Endothelial cell of umbilical vein (primary cell): ENCODE results near the gene KRTAP13-3. TPM values are rescaled to one million over a fixed set of nuclear protein-coding genes. Genes with fewer than 3 reads are reported as not detected.

Experiments used
- BruUV-seq: library from RNA; stranded (reverse); fragments of 400-500 nt; replicated peaks from 2 replicates; lab custom pipeline; 2021; lab: Mats Ljungman, UMichigan
- CTCF ChIA-PET: fragments of 300-600, 350-600 bp; sonication (Branson Sonifier 250); formaldehyde crosslinking; loops from one replicate; lab custom pipeline; 2021; ENCODE audit warnings: antibody characterized with exemption, inconsistent platforms; lab: Charles Lee
- POLR2A ChIA-PET: fragments of 300-600, 350-600 bp; sonication (Branson Sonifier 250); formaldehyde crosslinking; loops from one replicate; lab custom pipeline; 2021; ENCODE audit warnings: antibody characterized with exemption, inconsistent platforms; lab: Charles Lee
- DNase-seq: peaks from one replicate; pipeline ENCODE4 v3.0.0-alpha.2; 2011; ENCODE audit warnings: low read depth, low spot score
- FAIRE-seq: peaks from 2 replicates; lab custom pipeline; 2011; peaks lifted over from hg19 to GRCh38; lab: Jason Lieb, UNC
- H2AFZ ChIP-seq: 2 replicates; pipeline ENCODE4 v1.6.0; 2012; ENCODE audit warnings: low read depth, low read length, control low read depth, inconsistent platforms
- H3K27ac ChIP-seq: 2 replicates; pipeline ENCODE4 v1.5.1; 2011; ENCODE audit warnings: low read depth, mild to moderate bottlenecking, control low read depth, low read length, moderate library complexity; ENCODE audit not compliant: insufficient read depth
- H3K27me3 ChIP-seq, 2 experiments: 2 replicates each; pipeline versions ENCODE4 v1.6.0 to v1.6.1; 2011; ENCODE audit warnings: low read length in 2 of 2, mixed read lengths in 1 of 2; ENCODE audit not compliant: control insufficient read depth in 2 of 2, insufficient read depth in 2 of 2
- H3K36me3 ChIP-seq, 2 experiments: 2 replicates in 1 of 2; 3 replicates in 1 of 2; pipeline ENCODE4 v1.5.1; 2011; ENCODE audit warnings: low read length in 2 of 2, mild to moderate bottlenecking in 1 of 2, moderate library complexity in 1 of 2; ENCODE audit not compliant: control insufficient read depth in 2 of 2, insufficient read depth in 2 of 2; ENCODE audit errors: extremely low read depth in 1 of 2
- H3K4me1 ChIP-seq: 3 replicates; pipeline ENCODE4 v1.5.1; 2011; ENCODE audit warnings: mild to moderate bottlenecking, low read length; ENCODE audit not compliant: control insufficient read depth, insufficient read depth; ENCODE audit errors: extremely low read depth
- H3K4me2 ChIP-seq: 2 replicates; pipeline ENCODE4 v1.6.1; 2011; ENCODE audit warnings: low read length, control low read depth, mixed read lengths; ENCODE audit not compliant: insufficient read depth
- H3K4me3 ChIP-seq, 3 experiments: fragments of 200-600 bp in 1 of 3; sonication (generic), shearing (Covaris generic) in 1 of 3; replicated peaks in 1 of 3; 2 replicates each; pipeline ENCODE4 v1.5.1; 2011 to 2016; ENCODE audit warnings: control low read depth in 3 of 3, low read length in 3 of 3, mild to moderate bottlenecking in 2 of 3, inconsistent platforms in 1 of 3, low read depth in 1 of 3, moderate library complexity in 1 of 3; ENCODE audit not compliant: insufficient read depth in 1 of 3
- H3K79me2 ChIP-seq: 2 replicates; pipeline ENCODE4 v1.6.0; 2012; ENCODE audit warnings: low read length, inconsistent platforms; ENCODE audit not compliant: control insufficient read depth, insufficient read depth
- H3K9ac ChIP-seq: replicated peaks from 2 replicates; pipeline ENCODE3; 2011; ENCODE audit warnings: low read length, control low read depth; ENCODE audit not compliant: insufficient read depth; ENCODE audit errors: extremely low read depth
- H3K9me1 ChIP-seq: replicated peaks from 3 replicates; pipeline ENCODE4 v1.6.0; 2011; ENCODE audit warnings: mild to moderate bottlenecking, low read length; ENCODE audit not compliant: control insufficient read depth, insufficient read depth; ENCODE audit errors: extremely low read depth
- H3K9me3 ChIP-seq: replicated peaks from 2 replicates; pipeline ENCODE4 v1.5.1; 2012; ENCODE audit warnings: low read length, inconsistent platforms; ENCODE audit not compliant: control insufficient read depth, insufficient read depth
- H4K20me1 ChIP-seq: replicated peaks from 2 replicates; pipeline ENCODE3; 2011; ENCODE audit warnings: mild to moderate bottlenecking, low read length; ENCODE audit not compliant: control insufficient read depth, insufficient read depth; ENCODE audit errors: extremely low read depth
- FOS ChIP-seq: IDR thresholded peaks from 2 replicates; pipeline ENCODE4 v1.6.1; 2011; ENCODE audit warnings: mild to moderate bottlenecking, low read length, moderate library complexity, borderline replicate concordance; ENCODE audit not compliant: insufficient read depth
- GATA2 ChIP-seq: IDR thresholded peaks from 2 replicates; pipeline ENCODE4 v1.7.0; 2011; ENCODE audit warnings: low read depth, mild to moderate bottlenecking, moderate library complexity, mixed read lengths, low read length; ENCODE audit not compliant: insufficient read length, insufficient read depth
- MYC ChIP-seq: IDR thresholded peaks from one replicate; pipeline ENCODE4 v1.6.1; 2011; ENCODE audit warnings: mild to moderate bottlenecking, low read depth, low read length
- POLR2AphosphoS5 ChIP-seq: IDR thresholded peaks from 2 replicates; pipeline ENCODE4 v1.6.1; 2012; ENCODE audit warnings: low read depth, mild to moderate bottlenecking, control low read depth, low read length, moderate library complexity; ENCODE audit not compliant: insufficient read depth
- dilution Hi-C: fragments of 300-500 bp; cut with MboI; formaldehyde crosslinking; loops from one replicate; pipeline ENCODE4 v1.15.0; 2019; ENCODE audit warnings: low sequenced_read_pairs; ENCODE audit not compliant: extremely low pct_ligation_motif_present
- intact Hi-C: fragments of 100-400 bp; cut with micrococcal nuclease; formaldehyde crosslinking; loops from one replicate; pipeline ENCODE4 v1.10.0; 2022
- polyA plus RNA-seq, 4 experiments: library from polyadenylated mRNA; depleted of rRNA in 3 of 4; stranded (reverse) in 3 of 4; unstranded in 1 of 4; fragments of >200 nt; gene quantifications; 2 replicates each; pipeline versions ENCODE4 v1.2.1 to v1.2.3, GENCODE V29; 2011 to 2012; ENCODE audit warnings: missing spikeins in 1 of 4
- total RNA-seq: library from RNA; stranded (reverse); gene quantifications from 2 replicates; pipeline ENCODE4 v1.2.3, GENCODE V29; 2021
- TF ChIP-seq, protein P1 (sequence below), 2 donors: IDR thresholded peaks; 1 replicate in 1 of 2; 2 replicates in 1 of 2; pipeline ENCODE4 v1.5.1; 2011; ENCODE audit warnings: low read length in 2 of 2, mild to moderate bottlenecking in 2 of 2, moderate library complexity in 2 of 2, control low read depth in 1 of 2, inconsistent platforms in 1 of 2, low read depth in 1 of 2; ENCODE audit not compliant: insufficient read depth in 1 of 2; ENCODE audit errors: extremely low read depth in 1 of 2
- TF ChIP-seq, protein P2 (sequence below): IDR thresholded peaks from 2 replicates; pipeline ENCODE4 v1.6.1; 2011; ENCODE audit not compliant: insufficient read depth, insufficient read length

The KRTAP13-3 gene
- total and polyA plus RNA-seq, 2 donors (not counting 3 experiments of a cell fraction or from before 2014, with no cell fraction given), result not detected

DNA sequence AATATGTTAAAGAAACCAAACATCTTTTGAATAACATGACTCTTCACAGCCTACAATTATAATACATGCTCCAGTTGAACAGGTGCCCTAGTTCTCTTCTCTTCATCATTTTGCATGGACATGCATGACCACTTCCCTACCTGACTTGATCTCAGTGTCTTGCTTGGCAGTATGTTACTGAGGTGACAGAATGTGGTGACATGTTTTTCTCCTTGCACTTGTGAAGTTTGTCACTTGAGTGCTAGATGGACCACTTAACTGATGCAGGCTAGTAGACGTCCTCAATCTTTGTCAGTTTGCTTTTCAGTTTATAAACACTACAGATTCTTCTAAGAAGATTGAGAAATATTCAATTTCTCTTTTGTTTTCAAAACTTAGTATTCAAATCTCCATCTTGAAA lies 43.5 kb downstream of the KRTAP13-3 start:
- H4K20me1 ChIP-seq, result no peaks in the 10 kb centered on the region
- H3K9me1 ChIP-seq, result no peaks in the 10 kb centered on the region
- dilution Hi-C loops, result no loop called here
- H3K4me2 ChIP-seq, result no peak overlapping the region
- TF ChIP-seq, protein P1, sequence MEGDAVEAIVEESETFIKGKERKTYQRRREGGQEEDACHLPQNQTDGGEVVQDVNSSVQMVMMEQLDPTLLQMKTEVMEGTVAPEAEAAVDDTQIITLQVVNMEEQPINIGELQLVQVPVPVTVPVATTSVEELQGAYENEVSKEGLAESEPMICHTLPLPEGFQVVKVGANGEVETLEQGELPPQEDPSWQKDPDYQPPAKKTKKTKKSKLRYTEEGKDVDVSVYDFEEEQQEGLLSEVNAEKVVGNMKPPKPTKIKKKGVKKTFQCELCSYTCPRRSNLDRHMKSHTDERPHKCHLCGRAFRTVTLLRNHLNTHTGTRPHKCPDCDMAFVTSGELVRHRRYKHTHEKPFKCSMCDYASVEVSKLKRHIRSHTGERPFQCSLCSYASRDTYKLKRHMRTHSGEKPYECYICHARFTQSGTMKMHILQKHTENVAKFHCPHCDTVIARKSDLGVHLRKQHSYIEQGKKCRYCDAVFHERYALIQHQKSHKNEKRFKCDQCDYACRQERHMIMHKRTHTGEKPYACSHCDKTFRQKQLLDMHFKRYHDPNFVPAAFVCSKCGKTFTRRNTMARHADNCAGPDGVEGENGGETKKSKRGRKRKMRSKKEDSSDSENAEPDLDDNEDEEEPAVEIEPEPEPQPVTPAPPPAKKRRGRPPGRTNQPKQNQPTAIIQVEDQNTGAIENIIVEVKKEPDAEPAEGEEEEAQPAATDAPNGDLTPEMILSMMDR (IDR thresholded peaks at IDR 0.05; ENCODE audit: extremely low read depth in 1 of 2, insufficient read depth in 1 of 2, low read depth in 1 of 2, low read length in 2 of 2), result no peak
- TF ChIP-seq FOS (no peak), POLR2AphosphoS5 (no peak), GATA2 (no peak), MYC (no peak)
- TF ChIP-seq, protein P2, sequence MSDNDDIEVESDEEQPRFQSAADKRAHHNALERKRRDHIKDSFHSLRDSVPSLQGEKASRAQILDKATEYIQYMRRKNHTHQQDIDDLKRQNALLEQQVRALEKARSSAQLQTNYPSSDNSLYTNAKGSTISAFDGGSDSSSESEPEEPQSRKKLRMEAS, result no peak
- ChIA-PET CTCF (no interaction called here), POLR2A (no interaction called here)
- no peak overlapping the region for H3K9ac ChIP-seq
- H3K79me2 ChIP-seq, result no peaks in the 10 kb centered on the region
- H3K4me3 ChIP-seq, result no peak overlapping the region
- intact Hi-C loops, result no loop called here
- no peaks in the 10 kb centered on the region for H3K4me1 ChIP-seq
- H3K27ac ChIP-seq, result no peak overlapping the region
- H3K27me3 ChIP-seq, result no peaks in the 10 kb centered on the region
- DNase-seq (no peak), FAIRE-seq (no peak)
- H3K36me3 ChIP-seq, result no peaks in the 10 kb centered on the region
- H2AFZ ChIP-seq, result no peak overlapping the region
- no TSS peak for BruUV-seq
- H3K9me3 ChIP-seq, result peaks cover 2% of the 10 kb centered on the region

Other genes with a start within 250 kb of the KRTAP13-3 start
- gene CLDN8, start 209.8 kb downstream of the KRTAP13-3 start, total RNA-seq, result not detected in 2 replicates
- not detected in 2 replicates for gene CLDN8, start 209.8 kb downstream of the KRTAP13-3 start, polyA plus RNA-seq
- gene KRTAP24-1, start 143.0 kb downstream of the KRTAP13-3 start, total RNA-seq, result not detected in 2 replicates
- gene KRTAP24-1, start 143.0 kb downstream of the KRTAP13-3 start, polyA plus RNA-seq, result not detected in 2 replicates
- not detected in 2 replicates for gene KRTAP25-1, start 136.4 kb downstream of the KRTAP13-3 start, total RNA-seq
- gene KRTAP25-1, start 136.4 kb downstream of the KRTAP13-3 start, polyA plus RNA-seq, result not detected in 2 replicates
- not detected in 2 replicates for gene KRTAP26-1, start 105.6 kb downstream of the KRTAP13-3 start, total RNA-seq
- not detected in 2 replicates for gene KRTAP26-1, start 105.6 kb downstream of the KRTAP13-3 start, polyA plus RNA-seq
- not detected in 2 replicates for gene KRTAP27-1, start 88.2 kb downstream of the KRTAP13-3 start, total RNA-seq
- not detected in 2 replicates for gene KRTAP27-1, start 88.2 kb downstream of the KRTAP13-3 start, polyA plus RNA-seq
- gene KRTAP23-1, start 77.3 kb downstream of the KRTAP13-3 start, total RNA-seq, result not detected in 2 replicates
- gene KRTAP23-1, start 77.3 kb downstream of the KRTAP13-3 start, polyA plus RNA-seq, result not detected in 2 replicates
- gene KRTAP13-2, start 53.7 kb downstream of the KRTAP13-3 start, total RNA-seq, result not detected in 2 replicates
- not detected in 2 replicates for gene KRTAP13-2, start 53.7 kb downstream of the KRTAP13-3 start, polyA plus RNA-seq
- gene KRTAP13-1, start 29.9 kb downstream of the KRTAP13-3 start, total RNA-seq, result not detected in 2 replicates
- not detected in 2 replicates for gene KRTAP13-1, start 29.9 kb downstream of the KRTAP13-3 start, polyA plus RNA-seq
- not detected in 2 replicates for gene KRTAP13-4, start 4.3 kb upstream of the KRTAP13-3 start, total RNA-seq
- gene KRTAP13-4, start 4.3 kb upstream of the KRTAP13-3 start, polyA plus RNA-seq, result not detected in 2 replicates
- gene KRTAP15-1, start 14.3 kb upstream of the KRTAP13-3 start, total RNA-seq, result not detected in 2 replicates
- not detected in 2 replicates for gene KRTAP15-1, start 14.3 kb upstream of the KRTAP13-3 start, polyA plus RNA-seq
- gene KRTAP19-1, start 54.4 kb upstream of the KRTAP13-3 start, total RNA-seq, result not detected in 2 replicates
- gene KRTAP19-1, start 54.4 kb upstream of the KRTAP13-3 start, polyA plus RNA-seq, result not detected in 2 replicates
- not detected in 2 replicates for gene KRTAP19-2, start 61.5 kb upstream of the KRTAP13-3 start, total RNA-seq
- gene KRTAP19-2, start 61.5 kb upstream of the KRTAP13-3 start, polyA plus RNA-seq, result not detected in 2 replicates
- gene KRTAP19-3, start 66.1 kb upstream of the KRTAP13-3 start, total RNA-seq, result not detected in 2 replicates
- not detected in 2 replicates for gene KRTAP19-3, start 66.1 kb upstream of the KRTAP13-3 start, polyA plus RNA-seq
- not detected in 2 replicates for gene KRTAP19-4, start 71.2 kb upstream of the KRTAP13-3 start, total RNA-seq
- gene KRTAP19-4, start 71.2 kb upstream of the KRTAP13-3 start, polyA plus RNA-seq, result not detected in 2 replicates
- not detected in 2 replicates for gene KRTAP19-5, start 76.2 kb upstream of the KRTAP13-3 start, total RNA-seq
- gene KRTAP19-5, start 76.2 kb upstream of the KRTAP13-3 start, polyA plus RNA-seq, result not detected in 2 replicates
- gene KRTAP19-6, start 115.9 kb upstream of the KRTAP13-3 start, total RNA-seq, result not detected in 2 replicates
- not detected in 2 replicates for gene KRTAP19-6, start 115.9 kb upstream of the KRTAP13-3 start, polyA plus RNA-seq
- not detected in 2 replicates for gene KRTAP19-7, start 135.4 kb upstream of the KRTAP13-3 start, total RNA-seq
- gene KRTAP19-7, start 135.4 kb upstream of the KRTAP13-3 start, polyA plus RNA-seq, result not detected in 2 replicates
- not detected in 2 replicates for gene KRTAP22-2, start 164.5 kb upstream of the KRTAP13-3 start, total RNA-seq
- not detected in 2 replicates for gene KRTAP22-2, start 164.5 kb upstream of the KRTAP13-3 start, polyA plus RNA-seq
- not detected in 2 replicates for gene KRTAP6-3, start 166.5 kb upstream of the KRTAP13-3 start, total RNA-seq
- not detected in 2 replicates for gene KRTAP6-3, start 166.5 kb upstream of the KRTAP13-3 start, polyA plus RNA-seq
- not detected in 2 replicates for gene KRTAP6-2, start 173.0 kb upstream of the KRTAP13-3 start, total RNA-seq
- not detected in 2 replicates for gene KRTAP6-2, start 173.0 kb upstream of the KRTAP13-3 start, polyA plus RNA-seq
- not detected in 2 replicates for gene KRTAP22-1, start 175.2 kb upstream of the KRTAP13-3 start, total RNA-seq
- gene KRTAP22-1, start 175.2 kb upstream of the KRTAP13-3 start, polyA plus RNA-seq, result not detected in 2 replicates
- gene KRTAP6-1, start 188.0 kb upstream of the KRTAP13-3 start, total RNA-seq, result not detected in 2 replicates
- gene KRTAP6-1, start 188.0 kb upstream of the KRTAP13-3 start, polyA plus RNA-seq, result not detected in 2 replicates
- gene KRTAP20-1, start 190.5 kb upstream of the KRTAP13-3 start, total RNA-seq, result not detected in 2 replicates
- not detected in 2 replicates for gene KRTAP20-1, start 190.5 kb upstream of the KRTAP13-3 start, polyA plus RNA-seq
- gene KRTAP20-4, start 194.7 kb upstream of the KRTAP13-3 start, total RNA-seq, result not detected in 2 replicates
- gene KRTAP20-4, start 194.7 kb upstream of the KRTAP13-3 start, polyA plus RNA-seq, result not detected in 2 replicates
- not detected in 2 replicates for gene KRTAP20-2, start 209.3 kb upstream of the KRTAP13-3 start, total RNA-seq
- not detected in 2 replicates for gene KRTAP20-2, start 209.3 kb upstream of the KRTAP13-3 start, polyA plus RNA-seq
- not detected in 2 replicates for gene KRTAP20-3, start 216.9 kb upstream of the KRTAP13-3 start, total RNA-seq
- not detected in 2 replicates for gene KRTAP20-3, start 216.9 kb upstream of the KRTAP13-3 start, polyA plus RNA-seq